Stimulated activated CD4-positive, alpha-beta T cell treated with anti-CD3 and anti-CD28 coated beads, Interleukin-2, amount 100 ng/mL, for 4 hours (primary cell): Measurements from ENCODE around the gene TTLL12.
A peak's percentile ranks its signal among the peaks of the same experiment; 100 is the strongest.

Experiments used
- DNase-seq: peaks from one replicate; pipeline ENCODE4 v3.0.0-alpha.2; 2020; ENCODE audit warnings: low read depth

TTLL12 gene

DNA sequence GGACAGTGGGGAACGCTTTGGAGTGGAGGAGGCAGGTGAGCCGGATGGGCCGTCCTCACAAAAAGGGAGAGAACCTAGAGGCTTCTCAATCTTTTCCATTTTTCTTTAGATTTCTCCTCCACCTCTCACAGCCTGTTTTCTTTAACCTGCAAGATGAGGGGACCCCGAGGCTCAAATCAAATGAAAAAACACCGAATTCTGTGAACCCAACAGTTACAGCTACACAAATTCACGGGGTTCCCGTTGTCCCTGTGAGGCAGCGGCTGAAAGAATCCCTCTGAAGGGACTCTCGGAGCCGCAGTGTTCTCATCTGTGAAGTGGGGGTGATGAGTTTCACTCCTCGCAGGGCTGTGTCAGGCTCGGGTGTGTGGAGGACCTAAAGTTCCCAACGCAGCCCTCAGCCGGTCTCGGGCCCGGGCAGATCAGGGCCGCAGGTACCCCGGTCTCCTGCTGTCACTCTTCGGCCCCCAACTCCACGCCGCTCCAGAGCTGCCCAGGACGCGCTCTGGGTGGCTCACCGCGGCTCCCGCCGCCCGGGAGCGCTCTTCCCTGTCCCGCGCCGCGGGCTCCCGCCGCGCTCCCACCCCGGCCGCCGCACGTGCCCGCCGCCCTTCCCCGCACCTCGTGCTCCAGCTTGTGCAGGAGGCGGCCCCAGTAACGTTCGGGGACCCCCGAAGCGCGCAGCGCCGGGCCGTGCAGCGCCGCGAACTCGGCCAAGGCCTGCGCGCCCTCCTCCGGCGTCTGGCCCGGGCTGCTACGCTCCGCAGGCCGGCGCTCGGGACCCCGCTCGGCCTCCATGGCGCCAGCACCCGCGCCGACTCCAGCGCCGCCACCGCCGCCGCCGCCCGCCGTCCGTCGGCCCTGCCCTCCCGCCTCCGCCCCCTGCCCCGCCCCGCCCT lies at the start of gene TTLL12:
Gene TTLL12, minus strand, starts transcription at position 863 of the 899 bp plus-strand sequence. Its CDS starts 65 bp downstream, at position 798.
- peak; percentile 36 for DNase-seq

DNA sequence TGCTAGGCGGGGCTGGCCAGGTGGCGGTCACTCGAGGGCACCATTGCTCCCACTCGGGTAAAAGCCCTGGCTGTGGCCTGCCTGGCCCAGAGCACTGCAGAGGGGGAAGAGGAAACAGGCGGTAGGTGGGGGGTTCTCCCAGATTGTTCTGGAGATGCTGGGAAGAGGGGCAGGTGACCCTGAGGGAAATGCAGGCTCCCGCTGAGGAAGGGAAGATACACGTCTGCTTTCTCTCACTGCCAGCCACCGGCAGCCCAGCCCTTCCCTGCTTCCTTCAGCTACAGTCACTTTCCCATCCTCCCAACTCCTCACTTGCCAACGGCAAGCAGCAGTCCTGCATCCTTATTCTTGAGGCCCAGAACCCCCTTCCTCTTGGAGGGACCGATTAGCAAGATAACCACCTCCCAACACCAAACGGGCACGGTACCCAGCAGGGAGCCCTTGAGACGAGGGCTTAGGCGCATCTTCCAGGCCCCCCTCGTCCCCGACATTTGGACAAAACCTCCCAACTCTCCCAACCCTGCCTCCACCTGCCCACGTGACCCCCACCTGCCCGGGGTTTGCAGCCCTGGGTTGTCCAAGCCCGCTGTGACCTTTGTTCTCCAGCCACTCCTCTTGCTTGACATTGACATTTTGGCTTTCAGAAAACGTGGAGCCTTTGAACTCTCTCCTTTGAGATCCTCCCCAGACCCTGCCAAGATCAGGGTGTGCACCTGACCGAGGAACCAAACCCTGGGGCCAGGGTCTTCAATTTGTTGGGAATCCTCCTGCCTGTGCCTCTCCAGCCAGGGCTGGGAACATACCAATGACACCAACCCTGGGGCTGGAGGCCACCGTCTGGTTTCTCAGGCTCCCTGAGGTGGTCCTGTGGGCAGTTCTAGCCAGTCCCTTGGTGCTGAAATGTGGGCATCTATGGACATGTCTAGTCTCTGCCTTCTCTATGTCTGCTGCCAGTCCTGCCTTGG lies 48.8 kb upstream of the TTLL12 start:
- DNase-seq, result no peak

DNA sequence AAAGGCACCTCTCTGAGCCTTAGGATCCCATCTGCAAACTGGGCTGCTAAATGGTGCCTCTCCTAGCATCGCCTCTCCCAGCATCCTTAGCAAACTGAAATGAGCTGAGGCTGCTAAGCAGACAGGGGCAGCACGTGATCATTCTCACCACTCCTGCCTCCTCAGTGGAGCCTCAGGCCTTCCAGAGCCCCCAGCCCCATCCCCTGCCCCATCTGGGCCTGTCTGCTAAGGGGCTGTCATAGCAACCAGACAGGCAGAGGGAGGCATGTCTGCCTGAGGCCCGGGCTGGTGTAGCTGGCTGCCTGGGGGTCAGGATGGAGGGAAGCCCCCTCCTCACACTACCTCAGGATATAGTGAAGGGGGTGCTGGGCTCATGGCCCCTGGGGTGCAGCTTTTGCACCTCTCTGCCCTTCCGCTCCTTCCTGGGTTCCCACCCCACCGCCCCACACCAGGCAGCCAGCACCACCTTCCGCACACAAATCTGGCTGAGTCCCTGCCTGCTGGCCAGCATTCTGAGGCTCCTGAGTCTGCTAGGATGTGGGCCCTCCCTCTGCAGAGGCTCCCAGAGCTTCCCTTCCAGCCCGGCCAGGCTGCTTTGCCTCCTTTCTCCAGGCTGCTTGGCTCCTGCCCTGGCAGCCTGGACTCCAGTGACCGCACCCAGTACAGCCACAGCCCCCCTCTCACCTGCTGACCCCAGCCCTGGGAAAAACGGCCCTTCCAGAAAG lies 47.5 kb upstream of the TTLL12 start:
- DNase-seq, result no peak

DNA sequence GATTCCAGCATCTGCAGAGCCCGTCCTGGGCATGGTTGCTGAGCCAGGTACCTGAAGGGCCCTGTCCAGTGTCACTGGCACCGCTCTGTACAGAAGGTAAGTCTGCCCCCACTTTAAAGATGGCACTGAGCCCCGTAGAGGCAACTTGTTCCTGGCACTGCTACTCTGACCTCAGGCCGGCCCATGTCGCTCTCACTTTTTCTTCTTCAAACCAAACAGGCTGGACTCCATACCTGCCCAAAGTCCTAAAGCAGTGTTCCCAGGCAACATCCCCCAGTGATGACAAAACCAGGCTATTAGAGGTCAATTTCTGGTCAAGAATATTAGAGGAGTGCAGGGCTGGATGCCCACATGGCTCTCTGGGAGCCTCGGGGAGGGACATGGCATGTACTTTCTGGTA lies 46.6 kb upstream of the TTLL12 start:
- DNase-seq, result no peak

DNA sequence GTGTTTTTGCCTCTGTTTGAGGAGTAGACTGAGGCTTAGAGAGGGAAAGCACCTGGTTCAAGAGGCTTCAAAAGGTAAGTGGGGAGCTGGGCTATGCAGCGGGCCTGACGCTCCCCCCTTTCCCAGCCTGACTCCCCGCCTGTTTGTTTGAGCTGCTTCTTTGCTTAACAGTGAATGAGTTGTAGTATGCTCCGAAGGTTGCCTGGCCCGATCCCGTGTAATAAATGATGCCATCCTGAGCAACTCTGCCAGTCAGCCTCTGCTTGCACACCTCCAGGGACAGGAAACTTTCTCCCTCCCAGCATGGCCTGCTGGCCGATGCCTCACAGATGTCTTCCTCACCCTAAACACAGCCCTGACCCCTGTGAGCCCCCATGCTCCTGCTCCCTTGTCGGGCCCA lies 45.5 kb upstream of the TTLL12 start:
- DNase-seq, result no peak

DNA sequence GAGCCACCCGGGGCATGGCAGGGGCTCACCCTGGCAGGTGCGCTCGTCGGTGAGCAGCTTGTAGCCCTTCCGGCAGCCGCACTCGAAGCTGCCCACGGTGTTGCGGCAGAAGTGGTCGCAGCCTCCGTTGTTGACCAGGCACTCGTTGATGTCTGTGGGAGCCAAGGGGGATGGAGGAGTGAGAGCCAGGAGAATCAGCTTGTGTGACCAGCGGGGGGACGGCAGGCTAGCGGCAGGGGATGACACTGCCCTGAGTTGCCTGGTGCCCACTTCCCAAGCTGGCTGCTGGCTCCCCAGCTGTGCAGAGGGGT lies 44.7 kb upstream of the TTLL12 start:
- DNase-seq, result no peak

DNA sequence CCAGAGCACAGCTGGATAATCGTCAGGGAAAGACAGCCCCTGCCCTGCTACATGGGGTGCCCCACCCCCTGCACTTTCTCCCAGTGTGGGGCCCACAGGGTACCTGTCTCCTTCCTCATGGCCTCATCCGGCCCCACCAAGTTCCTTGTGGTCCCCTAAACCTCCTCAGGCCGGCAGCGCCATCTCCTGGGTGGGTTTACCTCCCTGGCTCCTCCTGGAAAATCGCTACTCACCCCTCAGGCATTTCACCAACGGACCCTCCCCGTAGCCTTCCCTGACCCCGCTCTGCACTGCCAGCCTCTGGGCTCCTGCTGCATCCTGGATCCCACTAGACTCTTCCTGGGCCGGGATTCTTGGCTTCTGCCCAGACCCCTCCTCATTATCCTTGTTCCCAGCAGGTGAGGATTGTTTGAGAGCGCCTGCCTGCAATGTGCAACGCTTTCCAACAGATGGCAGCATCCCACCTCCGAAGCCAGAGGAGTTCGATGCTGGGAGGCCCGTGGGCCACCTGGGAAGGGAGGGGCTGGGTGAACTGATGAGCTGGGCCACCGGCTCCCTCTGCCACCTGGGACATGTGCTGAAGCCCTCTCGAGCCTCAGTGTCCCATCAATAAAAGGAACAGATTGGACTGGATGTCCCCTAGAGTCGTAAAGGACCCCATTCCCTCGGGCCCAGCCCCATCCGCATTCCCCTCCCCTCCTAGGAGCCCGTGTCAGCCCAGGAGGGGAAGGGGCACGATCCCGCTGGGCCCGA lies 44.2 kb upstream of the TTLL12 start:
- peak; percentile 49 for DNase-seq

DNA sequence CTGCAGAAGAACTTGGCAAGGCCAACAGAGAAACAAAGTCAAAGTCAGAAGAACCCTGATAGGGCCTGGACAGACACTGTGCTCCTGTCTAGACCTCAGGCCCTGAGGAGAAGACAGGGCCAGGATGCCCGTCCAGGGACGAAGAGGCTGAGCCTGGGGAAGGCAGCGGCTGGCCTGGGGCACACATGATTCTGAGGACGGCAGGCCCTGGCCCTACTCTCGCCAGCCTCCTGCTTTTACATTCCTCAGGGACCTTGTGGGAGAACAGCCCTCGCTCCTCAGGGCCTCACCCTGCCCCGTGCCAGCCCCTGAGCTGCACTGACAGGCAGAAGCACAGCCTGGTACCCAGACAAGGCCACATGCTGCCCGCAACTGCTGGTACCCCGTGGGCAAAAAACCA lies 43.6 kb upstream of the TTLL12 start:
- DNase-seq, result no peak

DNA sequence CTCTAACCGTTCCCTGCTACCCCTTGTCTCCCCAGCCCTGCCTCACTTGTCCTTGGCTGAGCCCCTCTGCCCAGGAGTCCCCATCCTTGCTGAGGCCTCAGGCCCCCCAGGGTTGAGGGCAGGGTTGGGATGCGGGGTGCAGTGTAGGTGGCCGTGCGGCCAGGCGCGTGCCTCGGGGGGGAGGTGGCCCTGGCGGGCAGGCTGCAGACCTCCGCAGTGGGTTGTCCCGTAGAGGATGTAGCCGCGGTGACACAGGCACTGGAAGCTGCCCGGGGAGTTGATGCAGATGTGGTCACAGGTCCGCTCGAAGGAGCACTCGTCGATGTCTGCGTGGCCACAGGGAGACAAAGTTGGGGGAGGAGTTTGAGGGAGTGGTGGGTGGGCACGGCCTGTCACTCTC lies 41.9 kb upstream of the TTLL12 start:
- no peak for DNase-seq

DNA sequence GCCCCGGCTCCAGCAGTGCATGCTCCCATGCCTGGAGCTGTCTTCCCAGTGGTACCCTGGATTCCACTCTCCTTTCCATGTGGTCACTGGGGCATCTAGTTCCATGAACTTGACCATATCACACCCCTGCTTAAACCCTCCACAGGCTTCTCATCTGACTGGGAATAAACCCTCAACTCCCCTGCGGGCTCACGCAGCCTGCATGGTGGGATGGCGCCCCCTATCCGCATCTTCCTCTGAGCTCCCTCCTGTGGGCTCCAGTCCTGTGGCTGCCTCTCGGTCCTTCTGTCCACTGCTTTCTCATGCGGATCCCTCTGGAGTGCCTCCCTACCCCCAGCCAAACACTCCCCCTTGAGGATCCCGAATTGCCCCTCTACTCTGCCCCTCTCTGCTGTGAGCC lies 41.4 kb upstream of the TTLL12 start:
- DNase-seq, result no peak

DNA sequence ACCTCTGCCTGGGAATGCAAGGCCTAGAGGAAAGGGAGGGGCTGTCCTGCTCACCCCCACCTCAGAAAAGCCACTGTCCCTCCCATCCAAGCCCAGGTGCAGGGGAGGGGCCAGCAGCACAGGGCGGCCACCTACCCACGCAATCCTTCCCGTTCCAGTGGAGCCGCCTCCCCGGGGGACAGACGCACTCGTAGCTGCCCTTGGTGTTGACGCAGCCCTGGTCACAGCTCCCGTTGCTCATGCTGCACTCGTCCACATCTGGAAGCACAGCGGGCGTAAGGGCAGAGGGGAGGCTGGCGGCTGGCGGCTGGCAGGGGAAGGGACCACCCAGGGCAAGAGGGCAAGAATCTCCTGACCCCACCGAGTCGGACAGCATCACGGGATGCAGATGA lies 40.3 kb upstream of the TTLL12 start:
- DNase-seq, result no peak

DNA sequence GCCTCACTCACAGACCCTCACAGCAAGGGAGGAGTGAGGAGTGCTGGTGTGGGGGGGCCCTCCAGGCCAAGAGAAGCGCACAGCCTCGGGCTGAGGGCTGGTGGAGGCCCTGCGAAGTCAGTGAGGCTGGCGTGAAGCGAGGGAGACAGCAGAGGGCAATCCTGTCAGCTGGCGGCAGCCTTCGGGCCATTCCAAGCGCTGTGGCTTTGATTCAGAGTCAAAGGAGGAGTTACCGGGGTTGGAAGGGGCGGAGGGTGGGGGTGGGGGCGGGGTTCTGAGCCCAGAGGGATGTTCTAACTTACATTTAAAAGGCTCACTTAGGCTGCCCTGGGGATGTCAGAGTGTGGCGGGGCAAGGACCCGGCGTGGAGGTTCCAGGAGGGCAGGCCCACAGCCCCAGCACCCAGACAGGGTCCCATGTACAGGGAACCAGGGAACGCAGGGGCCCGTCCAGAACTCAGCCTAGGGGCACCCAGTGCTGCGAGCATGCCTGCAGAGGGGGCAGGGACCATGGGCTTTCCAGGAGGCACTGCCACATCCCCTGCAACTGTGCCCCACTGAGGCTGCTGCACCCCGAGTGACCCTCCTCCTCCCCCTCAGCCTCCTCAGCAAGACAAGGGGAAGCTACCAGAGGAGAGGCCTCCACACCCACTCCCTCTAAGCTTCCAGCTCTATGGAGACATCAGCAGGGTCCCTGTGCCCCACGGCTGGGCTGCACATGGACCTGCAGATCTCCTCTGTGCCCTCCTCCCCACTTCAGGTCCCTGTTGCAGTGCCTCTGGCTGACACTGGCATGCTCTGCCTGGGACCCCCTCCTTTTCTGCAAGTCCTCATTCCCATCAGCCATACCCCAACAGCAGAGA lies 39.7 kb upstream of the TTLL12 start:
- DNase-seq, result no peak

DNA sequence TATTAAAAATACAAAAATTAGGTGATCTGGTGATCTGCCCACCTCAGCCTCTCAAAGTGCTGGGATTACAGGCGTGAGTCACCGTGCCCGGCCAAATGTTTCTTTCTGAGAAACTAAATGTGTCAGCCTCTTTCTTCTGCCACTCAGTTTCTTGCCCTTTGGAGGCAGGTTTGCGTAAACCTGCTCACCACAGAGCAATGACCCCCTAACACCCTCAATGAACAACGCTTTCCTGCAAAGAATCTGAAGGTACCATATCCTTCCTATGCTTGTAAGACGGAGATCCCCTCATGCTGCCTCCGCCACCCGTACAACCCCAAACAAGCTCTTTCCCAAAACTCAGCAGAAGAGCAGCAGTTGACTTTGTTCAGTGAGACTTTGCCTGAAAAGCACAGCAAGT lies 38.7 kb upstream of the TTLL12 start:
- no peak for DNase-seq

DNA sequence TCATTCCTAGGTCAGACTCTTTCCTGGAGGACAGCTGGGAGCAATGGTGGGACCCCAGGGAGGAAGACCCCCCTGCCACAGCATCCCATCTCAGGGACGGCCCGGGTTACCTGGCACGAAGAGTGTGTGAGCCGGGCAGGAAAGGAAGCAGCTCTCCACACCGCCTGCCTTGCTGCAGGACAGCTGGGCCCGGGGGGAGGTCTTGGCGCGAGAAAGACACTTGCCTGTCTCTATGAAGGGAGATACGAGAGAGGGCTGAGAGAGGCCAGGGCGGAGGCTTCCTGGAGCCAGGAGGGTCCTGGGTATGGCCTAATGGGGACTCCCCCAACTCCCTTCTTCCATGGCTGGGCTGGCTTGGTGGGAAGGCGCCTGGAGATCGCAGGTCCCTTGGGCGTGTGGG lies 36.1 kb upstream of the TTLL12 start:
- no peak for DNase-seq

DNA sequence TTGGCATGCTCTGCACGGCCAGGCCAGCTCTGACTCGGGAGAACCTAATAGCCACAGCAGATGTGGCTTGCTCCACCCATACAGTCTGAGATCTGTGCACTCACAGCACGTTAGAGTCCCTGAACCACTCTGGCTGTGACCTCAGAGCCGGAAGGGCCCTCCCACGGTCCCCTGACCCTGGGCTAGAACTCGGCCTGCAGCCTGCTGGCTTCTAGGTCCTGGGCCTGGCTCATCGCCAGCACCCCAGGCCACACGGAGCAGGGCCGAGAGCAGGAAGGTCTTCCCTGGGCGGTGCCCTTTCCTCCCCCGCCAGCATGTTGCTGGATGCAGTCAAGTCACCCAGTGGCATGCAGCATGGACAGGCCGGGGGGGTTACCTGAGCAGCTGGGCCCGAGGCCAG lies 35.3 kb upstream of the TTLL12 start:
- no peak for DNase-seq

DNA sequence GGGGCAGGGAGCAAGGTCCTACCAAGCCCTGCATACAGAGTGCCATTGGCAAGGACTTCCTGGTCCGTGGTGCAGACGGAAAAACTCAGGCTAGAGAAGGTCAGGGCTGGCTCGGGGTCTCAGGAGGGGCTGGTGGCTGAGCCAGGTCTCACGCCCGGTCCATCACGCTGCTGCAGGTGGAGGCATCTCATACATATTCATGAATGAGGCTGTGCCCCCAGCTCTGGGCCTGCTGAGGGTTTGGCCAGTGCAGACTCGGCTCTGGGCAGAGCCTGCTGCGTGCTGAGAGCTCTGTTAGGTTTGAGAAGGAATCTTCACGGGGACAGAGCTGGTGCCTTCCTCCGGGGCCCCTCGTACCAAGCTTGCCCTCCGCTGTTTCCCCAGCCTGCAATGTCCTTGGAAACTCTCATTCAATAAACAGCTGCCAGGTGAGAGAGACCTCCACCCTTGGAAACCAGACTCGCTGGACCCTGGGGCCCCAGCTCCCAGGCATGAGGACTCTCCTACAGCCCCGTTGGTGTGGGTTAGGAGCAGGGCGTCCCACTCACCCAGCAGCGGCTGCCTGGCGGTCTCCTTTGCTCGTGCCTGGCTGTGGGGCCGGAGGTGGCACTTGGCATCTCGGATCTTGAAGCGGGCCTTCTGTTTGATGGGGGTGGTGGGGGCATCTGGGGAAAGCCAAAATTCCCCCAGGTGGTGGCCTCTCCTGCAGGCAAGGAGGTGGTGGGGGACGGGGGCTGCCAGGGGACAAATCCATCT lies 33.9 kb upstream of the TTLL12 start:
- no peak for DNase-seq

DNA sequence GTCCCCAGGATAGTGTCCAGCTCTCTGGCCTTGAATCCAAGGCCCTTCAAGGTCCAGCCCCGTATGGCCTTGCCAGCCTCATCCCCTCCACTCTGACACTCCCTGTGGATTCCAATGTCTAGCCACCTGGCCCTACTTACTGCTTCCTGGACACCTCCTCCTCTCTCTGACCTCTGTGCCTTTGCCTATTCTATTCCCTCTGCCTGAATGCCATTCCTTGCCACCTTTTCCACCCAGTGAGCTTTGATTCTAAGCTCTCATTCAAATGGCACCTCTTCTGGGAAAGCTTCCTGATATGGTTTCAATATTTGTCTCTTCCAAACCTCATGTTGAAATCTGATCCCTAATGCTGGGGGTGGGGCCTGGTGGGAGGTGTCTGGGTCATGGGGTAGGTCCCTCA lies 31.9 kb upstream of the TTLL12 start:
- no peak for DNase-seq

DNA sequence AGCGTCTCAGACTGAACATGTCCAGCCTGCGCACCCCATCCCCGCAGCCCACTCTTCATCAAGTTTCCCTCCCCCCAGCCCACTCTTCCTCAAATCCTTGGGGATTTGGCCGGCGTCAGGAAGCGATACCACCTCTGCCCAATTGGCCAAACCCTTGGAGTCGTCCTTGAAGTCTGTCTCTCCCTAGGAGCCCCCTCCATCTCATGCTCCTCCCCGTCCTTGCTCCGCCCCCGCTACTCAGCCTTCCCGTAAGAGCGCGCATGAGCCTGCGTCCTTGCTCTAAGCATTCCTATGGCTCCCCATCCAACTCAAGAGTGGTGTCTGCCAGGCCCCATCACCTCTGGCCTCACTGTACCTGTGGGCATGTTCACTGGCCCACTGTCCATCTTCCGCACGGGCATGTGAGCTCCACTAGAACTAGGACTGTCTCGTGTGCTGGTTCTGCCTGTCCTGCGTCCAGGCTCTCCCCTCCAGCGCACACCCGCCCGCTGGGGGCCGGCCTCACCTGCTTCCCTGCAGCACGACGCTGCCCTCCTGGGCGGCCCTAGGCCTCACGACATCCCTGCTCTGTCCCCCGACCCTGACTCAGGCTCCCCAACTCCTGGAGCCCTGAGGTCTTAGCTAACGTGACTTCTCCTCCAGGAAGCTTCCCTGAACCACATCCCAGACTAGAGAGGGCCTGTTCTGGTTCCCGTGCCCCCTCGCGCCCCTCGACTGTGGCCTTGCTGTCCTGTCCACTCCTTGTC lies 30.5 kb upstream of the TTLL12 start:
- DNase-seq, result no peak

DNA sequence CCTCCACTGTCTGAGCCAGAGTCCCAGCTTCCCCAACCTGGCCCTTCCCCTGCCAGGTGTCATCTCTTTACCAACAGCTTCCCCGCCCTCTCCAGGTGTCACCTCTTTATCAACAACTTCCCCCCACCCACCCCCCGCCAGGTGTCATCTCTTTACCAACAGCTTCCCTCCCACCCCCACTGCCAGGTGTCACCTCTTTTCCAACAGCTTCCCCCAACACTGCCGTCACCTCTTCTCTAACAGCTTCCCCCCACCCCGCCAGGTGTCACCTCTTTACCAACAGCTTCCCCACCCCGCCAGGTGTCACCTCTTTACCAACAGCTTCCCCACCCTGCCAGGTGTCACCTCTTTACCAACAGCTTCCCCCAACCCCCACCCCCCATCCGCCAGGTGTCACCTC lies 29.8 kb upstream of the TTLL12 start:
- DNase-seq, result no peak
